ENCODE data around the gene MBD3. TPM values are rescaled to one million over a fixed set of nuclear protein-coding genes. Genes with fewer than 3 reads are reported as not detected.

MBD3 gene
- total and polyA plus RNA-seq, 3 donors from 2014 or later, result 78.3 to 153 (median 146) TPM

- TF ChIP-seq CTCF (IDR thresholded peaks at IDR 0.05), result no peak
- TF ChIP-seq POLR2A (IDR thresholded peaks at IDR 0.05), result no peak
- no peaks in the 10 kb centered on the region for H3K9me3 ChIP-seq
- H3K27ac ChIP-seq, result no peak overlapping the region
- no peak for DNase-seq
- H3K4me1 ChIP-seq, result no peaks in the 10 kb centered on the region
- no peaks in the 10 kb centered on the region for H3K36me3 ChIP-seq (ENCODE audit: low read depth, missing control alignments)
- H3K27me3 ChIP-seq, result no peaks in the 10 kb centered on the region
- WGBS, 2 donors, result 52 to 78% methylated on average over 24 of the region's 24 CpGs
- H3K4me3 ChIP-seq, result peak overlapping the region; percentile 12 to 31
- intact Hi-C loops (cut with DNase I; ENCODE audit: low total_unique reads), result no loop called here
These were observed 37.7 kb downstream of the MBD3 start for GRCh38 chr19:1554968-1555367.

GRCh38 chr19:1553415-1553814, 39.2 kb downstream of the MBD3 start:
- intact Hi-C loops (cut with DNase I; ENCODE audit: low total_unique reads), result no loop called here
- H3K36me3 ChIP-seq (ENCODE audit: low read depth, missing control alignments), result no peaks in the 10 kb centered on the region
- WGBS, 2 donors, result 84 to 89% methylated on average over 10 of the region's 10 CpGs
- H3K4me1 ChIP-seq, result no peaks in the 10 kb centered on the region
- no peak overlapping the region for H3K27ac ChIP-seq
- H3K27me3 ChIP-seq, result no peaks in the 10 kb centered on the region
- DNase-seq, result no peak
- no peak overlapping the region for H3K4me3 ChIP-seq
- H3K9me3 ChIP-seq, result no peaks in the 10 kb centered on the region
- TF ChIP-seq POLR2A (IDR thresholded peaks at IDR 0.05) (no peak), CTCF (IDR thresholded peaks at IDR 0.05) (no peak)

- no peak overlapping the region for H3K27ac ChIP-seq
- TF ChIP-seq POLR2A (IDR thresholded peaks at IDR 0.05), result no peak
- no peak for TF ChIP-seq CTCF (IDR thresholded peaks at IDR 0.05)
- no peaks in the 10 kb centered on the region for H3K27me3 ChIP-seq
- no peaks in the 10 kb centered on the region for H3K9me3 ChIP-seq
- no peaks in the 10 kb centered on the region for H3K4me1 ChIP-seq
- DNase-seq, result no peak
- H3K36me3 ChIP-seq (ENCODE audit: low read depth, missing control alignments), result no peaks in the 10 kb centered on the region
- intact Hi-C loops (cut with DNase I; ENCODE audit: low total_unique reads), result no loop called here
- no peak overlapping the region for H3K4me3 ChIP-seq
- 84 to 85% methylated on average over 17 of the region's 17 CpGs for WGBS, 2 donors
These were observed 41.3 kb downstream of the MBD3 start for GRCh38 chr19:1551068-1552040.

GRCh38 chr19:1549332-1549945, 43.2 kb downstream of the MBD3 start:
- no peaks in the 10 kb centered on the region for H3K4me1 ChIP-seq
- no peak overlapping the region for H3K27ac ChIP-seq
- no peak overlapping the region for H3K4me3 ChIP-seq
- no peaks in the 10 kb centered on the region for H3K36me3 ChIP-seq (ENCODE audit: low read depth, missing control alignments)
- no peaks in the 10 kb centered on the region for H3K9me3 ChIP-seq
- 83 to 89% methylated on average over 4 of the region's 4 CpGs for WGBS, 2 donors
- intact Hi-C loops (cut with DNase I; ENCODE audit: low total_unique reads), result loop anchor here (10.0 kb wide), 2 partner anchors 125 to 215 kb away; no protein-coding TSS in a partner anchor
- H3K27me3 ChIP-seq, result no peaks in the 10 kb centered on the region
- TF ChIP-seq CTCF (IDR thresholded peaks at IDR 0.05), result no peak
- TF ChIP-seq POLR2A (IDR thresholded peaks at IDR 0.05), result no peak
- DNase-seq, result no peak
